HG03025 (cell line): ENCODE measurements around the gene TLR2.
A peak's percentile ranks its signal among the peaks of the same experiment; 100 is the strongest.
"Not testable (repeated sequence)": the region's sequence is repeated elsewhere in the genome, so short reads cannot be mapped to it uniquely, and the experiment has no call there.

ENCODE experiments used
- ATAC-seq: cut with Tn5 transposase; IDR thresholded peaks from one replicate; pipeline ENCODE4 v1.9.1; 2021; ENCODE audit warnings: mild to moderate bottlenecking, moderate library complexity; ENCODE audit not compliant: unreplicated experiment, low FRiP score

TLR2 gene

DNA sequence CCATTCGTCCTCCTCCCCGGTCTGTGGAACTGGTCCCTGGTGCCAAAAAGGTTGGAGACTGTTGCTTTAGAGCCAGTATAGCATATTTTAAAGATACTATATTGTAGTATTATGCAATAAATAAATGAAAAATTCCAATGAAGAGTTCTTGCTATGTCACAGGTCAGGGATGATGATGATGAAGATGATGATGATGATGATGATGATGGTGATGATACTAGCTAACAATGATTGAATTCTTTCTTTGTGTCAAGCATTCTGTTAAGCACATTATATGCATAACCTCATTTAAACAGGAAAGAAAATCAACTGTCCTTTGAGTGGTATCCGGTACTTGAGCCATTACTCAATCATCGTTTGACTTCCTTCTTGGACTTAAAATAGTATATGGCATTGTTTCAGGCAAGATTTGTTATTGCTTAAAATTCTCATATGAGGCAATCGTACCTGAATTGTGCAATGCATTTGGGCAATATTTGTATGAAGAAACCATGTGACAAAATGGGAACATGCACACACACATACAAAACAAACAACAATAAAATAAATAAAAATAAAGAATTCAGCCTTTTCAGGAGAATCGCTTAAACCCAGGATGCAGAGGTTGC, 22.8 kb upstream of the TLR2 start:
- no peak for ATAC-seq

DNA sequence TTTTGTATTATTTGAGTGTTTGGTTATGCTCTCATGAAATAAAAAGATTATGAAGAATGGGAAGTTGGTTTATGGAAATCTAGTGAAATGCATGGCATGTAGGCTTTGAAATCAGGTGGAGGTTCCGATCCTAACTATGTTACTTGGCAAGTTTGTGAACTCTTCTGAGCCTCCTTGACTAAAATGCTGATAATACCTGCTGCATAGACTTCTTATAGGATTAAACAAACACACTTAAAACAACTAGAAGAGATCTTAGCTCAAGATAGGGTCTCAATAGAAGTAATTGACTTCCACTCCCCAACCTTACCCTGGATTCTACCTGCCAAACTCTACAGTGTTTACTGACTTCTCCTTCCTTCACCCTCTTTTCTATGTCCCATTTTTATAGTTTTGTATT, 22.2 kb upstream of the TLR2 start:
- no peak for ATAC-seq

DNA sequence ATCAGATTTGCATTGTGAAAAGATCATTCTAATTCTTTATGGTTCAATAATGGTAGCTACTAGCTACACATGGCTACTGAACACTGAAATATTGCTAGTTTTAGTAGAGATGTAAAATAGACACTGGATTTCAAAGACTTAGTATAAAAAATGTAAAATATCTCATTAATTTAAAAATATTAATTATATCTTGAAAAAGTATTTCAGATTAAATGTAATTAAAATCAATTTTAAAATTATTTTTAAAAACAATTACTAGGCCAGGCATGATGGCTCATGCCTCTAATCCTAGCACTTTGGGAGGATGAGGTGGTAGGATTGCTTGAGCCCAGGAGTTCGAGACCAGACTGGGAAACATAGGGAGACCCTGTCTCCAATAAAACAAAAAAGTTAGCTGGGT, 20.4 kb upstream of the TLR2 start:
- no peak for ATAC-seq

DNA sequence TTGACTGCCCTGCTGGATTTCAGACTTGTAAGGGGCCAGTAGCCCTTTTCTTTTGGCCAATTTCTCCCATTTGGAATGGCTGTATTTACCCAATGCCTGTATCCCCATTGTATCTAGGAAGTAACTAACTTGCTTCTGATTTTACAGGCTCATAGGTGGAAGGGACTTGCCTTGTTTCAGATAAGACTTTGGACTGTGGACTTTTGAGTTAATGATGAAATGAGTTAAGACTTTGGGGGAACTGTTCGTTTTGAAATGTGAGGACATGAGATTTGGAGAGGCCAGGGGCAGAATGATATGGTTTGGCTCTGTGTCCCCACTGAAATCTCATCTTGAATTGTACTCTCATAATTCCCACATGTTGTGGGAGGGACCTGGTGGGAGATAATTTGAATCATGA, 17.6 kb upstream of the TLR2 start:
- ATAC-seq = not testable (repeated sequence)

DNA sequence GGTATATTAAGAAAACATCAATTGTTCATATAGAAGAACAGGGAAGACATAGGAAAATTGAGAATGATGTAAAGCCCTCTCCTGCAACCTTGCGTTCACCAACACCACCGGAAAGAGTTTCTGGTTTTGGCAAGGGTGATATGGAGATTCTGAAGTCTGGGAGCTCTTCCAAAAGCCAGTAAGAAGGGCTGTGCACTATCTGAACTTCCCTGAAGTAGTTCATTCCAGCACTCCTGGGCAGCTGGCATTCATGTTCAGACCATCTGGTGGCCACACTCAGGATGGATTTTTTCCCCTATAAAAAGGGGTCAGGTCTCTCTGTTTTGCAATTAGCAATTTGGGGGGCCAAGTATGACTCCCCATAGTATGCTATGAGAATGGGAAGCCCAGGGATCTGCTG, 15.4 kb upstream of the TLR2 start:
- no peak for ATAC-seq

DNA sequence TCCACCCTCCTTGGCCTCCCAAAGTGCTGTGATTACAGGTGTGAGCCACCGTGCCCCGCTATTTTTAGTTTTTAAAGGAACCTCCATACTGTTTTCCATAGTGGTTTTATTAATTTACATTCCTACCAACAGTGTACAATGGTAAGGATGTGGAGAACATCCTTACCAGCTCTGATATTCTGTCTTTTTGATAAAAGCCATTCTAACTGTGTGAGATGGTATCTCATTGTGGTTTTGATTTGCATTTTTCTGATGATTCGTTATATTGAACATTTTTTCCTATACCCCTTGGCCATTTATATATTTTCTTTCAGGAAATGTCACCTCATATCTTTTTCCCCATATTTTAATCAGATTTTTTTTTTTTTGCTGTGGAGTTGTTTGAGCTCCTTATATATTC, 14.2 kb upstream of the TLR2 start:
- no peak for ATAC-seq

DNA sequence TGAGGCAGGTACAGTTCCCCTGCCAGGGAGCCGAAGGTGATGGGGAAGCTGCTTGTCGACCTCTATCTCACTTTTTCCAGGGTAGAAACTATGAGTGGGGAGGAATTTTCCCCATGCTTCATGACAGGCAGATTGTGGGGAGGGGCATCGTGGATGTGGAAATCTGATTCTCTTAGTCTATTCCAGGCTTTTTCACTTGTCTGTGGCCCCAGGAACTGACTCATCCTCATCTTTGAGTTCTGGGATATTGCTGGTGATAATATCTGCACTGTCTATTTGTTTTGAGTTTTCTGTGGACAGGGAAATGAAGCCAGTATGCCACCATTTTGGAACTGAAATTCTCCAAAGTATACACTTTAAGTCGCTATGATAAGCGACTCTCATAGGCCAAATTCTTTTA, 7.6 kb upstream of the TLR2 start:
- no peak for ATAC-seq

DNA sequence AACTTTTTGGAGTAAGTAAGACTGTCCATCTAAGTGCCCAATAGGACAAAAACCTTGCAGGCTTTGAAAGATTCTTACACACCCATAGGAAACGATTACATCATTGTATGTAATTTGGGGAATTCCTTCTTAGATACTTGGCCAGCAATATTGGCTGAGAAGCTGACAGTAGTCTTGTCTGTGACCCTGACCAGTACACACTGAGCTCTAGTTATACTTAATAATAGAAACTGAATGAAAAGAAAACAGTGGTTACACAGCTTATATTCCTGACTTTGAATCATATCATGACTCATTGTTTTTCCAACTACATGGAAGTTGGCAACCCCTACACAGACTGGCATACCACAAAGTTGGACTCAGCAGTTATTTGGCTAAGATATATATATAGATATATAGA, 7.1 kb upstream of the TLR2 start:
- no peak for ATAC-seq

DNA sequence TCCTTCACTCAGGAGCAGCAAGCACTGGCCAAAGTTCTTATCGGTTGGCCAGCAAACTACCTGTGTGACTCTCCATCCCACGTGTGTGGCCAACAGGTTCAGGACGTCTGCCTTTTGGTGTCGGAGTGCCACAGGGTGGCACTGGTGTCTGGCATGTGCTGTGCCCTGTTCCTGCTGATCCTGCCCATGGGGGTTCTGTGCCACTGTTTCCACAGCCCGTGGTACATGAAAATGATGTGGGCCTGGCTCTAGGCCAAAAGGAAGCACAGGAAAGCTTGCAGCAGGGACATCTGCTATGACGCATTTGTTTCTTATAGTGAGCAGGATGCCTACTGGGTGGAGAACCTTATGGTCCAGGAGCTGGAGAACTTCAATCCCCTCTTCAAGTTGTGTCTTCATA, 4.6 kb upstream of the TLR2 start:
- ATAC-seq = no peak

DNA sequence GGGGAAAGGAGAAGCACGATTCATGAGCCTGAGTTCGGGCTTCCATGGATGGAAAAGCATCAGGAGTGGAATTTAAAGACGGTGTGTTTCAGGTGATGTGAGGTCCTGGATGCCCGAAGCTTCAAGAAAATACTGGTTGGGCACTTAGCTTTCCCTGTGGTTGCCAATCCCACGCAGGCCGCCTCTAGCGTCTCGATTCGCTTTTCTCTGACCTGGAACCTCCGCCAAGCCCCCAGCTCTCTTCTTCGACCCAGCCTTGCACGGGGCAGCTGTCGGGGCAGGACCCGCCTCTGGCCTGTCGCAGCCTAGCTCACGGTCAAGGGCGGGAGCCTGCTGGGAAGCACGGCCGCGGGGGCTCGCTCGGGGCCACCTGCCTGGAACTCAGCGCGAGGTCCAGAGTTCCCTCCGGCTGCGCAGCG, 308 bp upstream of the TLR2 start:
- ATAC-seq = no peak

DNA sequence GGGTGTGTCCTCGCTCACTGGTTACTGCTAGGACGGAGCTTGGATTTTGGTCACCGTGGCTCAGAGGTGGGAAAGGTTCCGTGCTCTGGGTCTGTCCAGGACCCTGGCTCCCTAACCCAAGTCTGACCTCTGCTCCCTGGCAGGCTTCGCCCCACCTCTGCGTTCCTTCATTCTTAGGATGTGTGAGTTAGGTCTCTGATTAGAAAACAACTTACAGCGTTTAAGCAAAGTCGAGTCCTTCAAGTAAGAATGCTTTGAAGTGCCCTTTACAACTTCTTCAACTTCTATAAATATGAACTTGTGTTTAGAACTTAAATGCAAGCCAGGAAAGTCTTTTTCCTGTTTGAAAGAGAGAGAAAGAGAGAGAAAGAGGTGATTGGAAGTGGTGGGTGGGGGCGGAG, 891 bp downstream of the TLR2 start:
- ATAC-seq = no peak

DNA sequence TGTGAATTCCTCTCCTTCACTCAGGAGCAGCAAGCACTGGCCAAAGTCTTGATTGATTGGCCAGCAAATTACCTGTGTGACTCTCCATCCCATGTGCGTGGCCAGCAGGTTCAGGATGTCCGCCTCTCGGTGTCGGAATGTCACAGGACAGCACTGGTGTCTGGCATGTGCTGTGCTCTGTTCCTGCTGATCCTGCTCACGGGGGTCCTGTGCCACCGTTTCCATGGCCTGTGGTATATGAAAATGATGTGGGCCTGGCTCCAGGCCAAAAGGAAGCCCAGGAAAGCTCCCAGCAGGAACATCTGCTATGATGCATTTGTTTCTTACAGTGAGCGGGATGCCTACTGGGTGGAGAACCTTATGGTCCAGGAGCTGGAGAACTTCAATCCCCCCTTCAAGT, 20.4 kb downstream of the TLR2 start:
- ATAC-seq = no peak

DNA sequence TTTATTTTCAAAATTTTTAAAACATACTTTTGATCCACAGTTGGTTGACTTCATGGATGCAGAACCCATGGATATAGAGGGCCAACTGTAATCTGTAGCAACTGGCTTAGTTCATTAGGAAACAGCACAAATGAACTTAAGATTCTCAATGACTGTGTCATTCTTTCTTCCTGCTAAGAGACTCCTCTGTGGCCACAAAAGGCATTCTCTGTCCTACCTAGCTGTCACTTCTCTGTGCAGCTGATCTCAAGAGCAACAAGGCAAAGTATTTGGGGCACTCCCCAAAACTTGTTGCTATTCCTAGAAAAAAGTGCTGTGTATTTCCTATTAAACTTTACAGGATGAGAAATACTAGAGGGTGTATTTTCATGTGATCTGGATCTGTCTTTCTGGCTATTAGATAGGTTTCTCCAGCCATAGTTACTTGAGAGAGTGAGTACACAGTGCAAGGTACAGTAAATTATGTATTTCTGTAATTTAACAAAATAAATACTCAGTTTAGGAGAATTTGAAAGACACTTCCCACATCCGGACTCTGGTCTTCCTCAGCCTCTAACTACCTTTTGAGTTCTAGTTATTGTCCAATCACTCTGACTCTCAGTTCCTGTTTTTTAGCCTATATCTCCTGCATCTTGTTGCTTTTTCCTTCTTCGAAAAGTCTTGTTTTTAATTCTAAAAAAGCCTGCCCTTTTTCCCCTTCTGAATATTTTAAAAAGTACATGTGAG, 21.8 kb downstream of the TLR2 start:
- peak; percentile 72 for ATAC-seq

DNA sequence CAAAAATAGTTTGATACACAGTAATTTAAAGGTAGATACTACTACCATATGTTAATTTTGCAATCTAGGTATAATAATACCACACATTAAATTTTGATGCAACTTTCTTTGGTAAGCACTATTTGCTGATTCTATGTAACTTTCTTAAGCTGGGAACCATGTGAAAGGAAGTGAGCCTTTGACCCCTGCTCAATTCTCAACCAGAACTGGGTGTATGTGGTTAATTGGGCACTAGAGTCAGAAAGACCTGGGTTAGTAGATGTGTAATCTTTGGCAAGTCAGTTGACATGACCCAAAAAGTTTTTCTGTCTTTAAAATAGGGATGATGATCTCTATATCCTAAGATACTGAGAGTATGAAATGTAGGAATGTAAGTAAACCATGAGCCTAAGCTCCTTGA, 22.4 kb downstream of the TLR2 start:
- peak; percentile 10 for ATAC-seq

DNA sequence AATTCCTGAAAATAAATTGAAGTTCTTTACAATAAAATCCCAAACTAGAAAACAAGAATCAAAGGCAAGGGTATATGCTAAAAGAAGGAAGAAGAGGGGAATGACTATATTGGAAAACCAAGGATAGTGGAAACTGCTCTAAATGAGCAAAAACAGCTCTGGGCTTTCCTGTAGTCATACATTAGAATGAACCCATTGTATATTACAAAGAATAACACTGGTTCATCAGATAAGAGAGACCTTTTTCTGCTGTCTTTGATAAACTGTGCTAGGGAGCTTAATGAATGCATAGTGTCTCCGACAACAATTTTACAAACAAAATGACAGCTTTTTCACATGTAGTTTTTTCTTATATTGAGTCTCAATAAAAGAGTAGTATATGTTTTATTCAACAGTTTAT, 26.6 kb downstream of the TLR2 start:
- no peak for ATAC-seq

DNA sequence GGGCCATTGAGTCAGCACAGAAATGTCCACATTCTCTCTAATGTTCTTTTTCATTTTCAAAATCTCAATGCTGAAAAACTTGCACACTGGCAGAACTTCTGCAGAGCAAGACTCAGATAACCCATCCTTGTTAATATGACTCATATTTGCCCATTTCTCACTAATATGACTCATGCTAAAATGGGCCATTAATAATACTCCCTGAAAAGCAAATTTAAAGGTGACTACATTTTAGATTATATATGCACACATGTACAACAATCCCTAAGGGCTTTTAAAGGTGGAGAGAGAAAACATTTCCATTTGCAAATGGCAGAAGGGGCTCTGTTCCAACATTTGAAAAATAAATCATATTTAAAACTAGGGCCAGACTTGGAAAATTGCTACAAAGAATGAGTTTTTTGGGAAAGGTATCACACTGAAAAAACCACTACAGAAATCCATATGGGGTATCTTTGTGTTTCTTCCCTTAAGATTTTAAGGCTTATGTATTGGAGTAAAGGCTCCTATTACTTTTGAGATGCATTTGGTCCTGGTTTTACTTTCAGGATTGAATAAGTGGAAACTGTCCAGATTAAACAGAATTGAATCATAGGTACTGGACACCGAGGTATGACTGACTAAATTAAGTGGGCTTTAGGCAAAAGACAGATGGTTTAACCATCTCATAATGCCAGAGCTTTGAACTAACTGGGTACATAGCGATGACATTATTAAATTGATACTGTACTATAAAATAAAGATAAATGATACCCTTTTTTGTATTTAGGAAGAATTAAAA, 30.0 kb downstream of the TLR2 start:
- no peak for ATAC-seq

DNA sequence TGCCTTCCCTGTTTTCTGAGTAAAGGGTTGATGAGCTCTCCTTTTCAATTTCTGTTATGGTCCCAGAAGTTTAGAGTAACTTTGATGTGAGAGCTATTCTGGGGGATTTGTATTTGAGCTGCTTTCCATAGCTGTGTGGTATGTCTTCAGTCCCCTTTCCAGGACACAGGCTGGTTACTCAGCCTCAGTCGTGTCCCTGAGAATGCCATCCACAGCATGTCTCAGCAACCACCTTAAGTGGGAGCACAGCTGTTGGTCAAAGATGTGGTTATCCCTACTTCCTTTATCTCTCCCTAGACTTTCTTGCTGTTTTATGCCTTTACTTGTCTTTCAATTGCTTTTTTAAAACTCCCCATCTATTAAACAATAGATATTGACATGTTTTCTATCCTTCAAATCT, 38.0 kb downstream of the TLR2 start:
- no peak for ATAC-seq

DNA sequence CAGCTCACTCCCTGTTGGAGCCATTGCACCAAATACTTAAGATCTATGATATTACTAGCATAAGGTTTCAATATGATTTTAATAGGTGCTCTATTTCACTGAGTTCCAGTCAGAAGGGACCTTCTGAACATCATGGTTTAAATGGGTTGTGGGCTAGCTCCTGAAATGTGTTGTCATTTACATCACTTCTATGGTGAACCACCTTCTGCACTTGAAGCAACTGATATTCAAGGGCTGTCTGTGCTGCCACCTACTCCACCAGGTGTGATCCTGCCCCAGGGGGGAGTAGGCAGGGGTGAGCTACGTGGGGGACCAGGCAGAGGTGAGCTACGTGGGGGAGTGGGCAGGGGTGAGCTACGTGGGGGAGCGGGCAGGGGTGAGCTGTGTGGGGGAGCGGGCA, 40.5 kb downstream of the TLR2 start:
- no peak for ATAC-seq

DNA sequence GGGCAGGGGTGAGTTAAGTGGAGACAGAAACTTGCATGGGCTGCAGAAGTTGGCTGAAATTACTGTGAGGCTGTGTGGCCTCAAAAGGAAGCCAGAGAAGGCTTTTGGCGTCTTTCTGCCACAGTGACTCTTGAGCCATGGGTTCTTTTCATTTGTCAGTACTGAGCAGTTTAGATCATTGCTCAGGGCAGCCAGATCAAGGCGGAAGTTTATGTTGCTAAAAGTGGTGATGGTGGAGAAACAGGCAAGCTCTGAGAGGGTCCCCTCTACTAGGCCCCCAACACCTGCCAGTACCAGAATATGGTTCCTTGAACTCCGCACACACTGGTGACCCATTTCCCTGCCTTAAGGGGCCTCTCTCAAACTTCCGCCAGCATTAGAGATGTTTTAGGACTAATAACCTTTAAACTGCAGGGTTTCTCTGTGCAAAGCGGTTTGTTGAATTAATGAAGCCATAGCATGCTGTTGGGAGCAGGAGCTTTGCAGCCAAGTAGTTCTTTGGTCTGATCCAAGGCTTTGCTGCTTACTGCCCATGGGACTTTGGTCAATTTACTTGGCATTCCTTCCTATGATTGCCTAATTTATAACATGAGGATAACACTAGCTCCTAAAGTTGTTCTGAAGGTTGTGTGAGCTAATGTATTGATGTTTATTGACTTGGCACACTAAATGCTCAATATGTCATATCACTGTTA, 41.2 kb downstream of the TLR2 start:
- no peak for ATAC-seq

DNA sequence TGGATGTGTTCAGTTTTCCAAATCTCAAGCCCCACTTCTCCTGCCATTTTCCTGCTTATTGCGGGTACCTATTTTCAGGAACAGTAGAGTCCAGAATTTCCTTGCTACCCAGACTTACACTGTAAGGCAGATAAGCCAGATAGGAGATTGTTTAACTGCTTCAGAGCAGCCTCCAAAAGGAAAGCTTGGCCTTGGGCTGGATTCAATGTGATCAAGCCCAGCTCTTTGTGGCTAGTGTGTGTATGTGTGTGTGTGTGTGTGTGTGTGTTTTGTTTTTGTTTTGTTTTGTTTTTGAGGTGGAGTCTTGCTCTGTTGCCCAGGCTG, 41.7 kb downstream of the TLR2 start:
- ATAC-seq = no peak

DNA sequence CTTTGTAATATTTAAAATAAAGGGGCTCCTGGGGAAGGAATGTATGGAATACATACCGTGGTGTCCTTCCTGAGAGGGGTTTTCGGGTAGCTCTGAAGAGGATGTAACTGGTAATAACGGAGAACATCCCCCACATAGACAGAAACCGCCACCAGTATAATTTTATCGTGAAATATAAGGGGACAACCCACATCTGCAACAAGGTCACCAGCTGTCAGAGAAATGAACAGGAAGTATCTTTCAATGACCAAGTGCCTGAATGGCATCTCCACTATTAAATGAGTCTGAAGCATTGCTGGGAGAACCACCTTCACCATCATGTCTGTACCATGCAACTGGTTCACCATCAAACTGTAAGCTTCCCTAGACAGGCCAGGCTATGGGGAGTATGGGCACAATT, 44.1 kb downstream of the TLR2 start:
- ATAC-seq = no peak
